Neural progenitor cell (in vitro differentiated cells): ENCODE results near the gene FHOD1.

Experiments used
- CTCF ChIP-seq: fragments of 200-600 bp; sonication (generic); IDR thresholded peaks from 2 replicates; pipeline ENCODE4 v1.5.1; 2017; ENCODE audit warnings: antibody characterized with exemption, mild to moderate bottlenecking
- EZH2phosphoT487 ChIP-seq: fragments of 200-600 bp; sonication (generic); IDR thresholded peaks from 2 replicates; pipeline ENCODE4 v1.6.1; 2017; ENCODE audit warnings: antibody characterized with exemption

- TF ChIP-seq CTCF (no peak), EZH2phosphoT487 (no peak)
Observed at GRCh38 chr16:67201411-67202345, 45.6 kb downstream of the FHOD1 start.
